K562 (cell line): ENCODE measurements around the gene OVCA2. TPM values are rescaled to one million over a fixed set of nuclear protein-coding genes. Genes with fewer than 3 reads are reported as not detected.

Experiments
- ATAC-seq: fragments of 200-7000 bp; cut with Tn5 transposase; 3 replicates; pipeline ENCODE4 v1.9.1; 2020; ENCODE audit warnings: moderate library complexity
- BruUV-seq: library from RNA; stranded (reverse); fragments of 400-500 nt; replicated peaks from 2 replicates; lab custom pipeline; 2021; lab: Mats Ljungman, UMichigan
- CTCF ChIA-PET: fragments of 300-600 bp; formaldehyde crosslinking; extraction: SDS; loops from one replicate; lab custom pipeline; 2021; ENCODE audit warnings: low intra/inter-chr PET ratio; lab: Yijun Ruan, JAX
- POLR2A ChIA-PET: fragments of 300-600, 350-650 bp; sonication (Branson Sonifier 250); formaldehyde crosslinking; extraction: SDS; loops from one replicate; lab custom pipeline; 2021; ENCODE audit warnings: antibody characterized with exemption, inconsistent platforms; lab: Yijun Ruan, JAX
- DNase-seq, 4 experiments: peaks; one replicate each; pipeline versions ENCODE4 v3.0.0 to v3.0.0-alpha.2; 2011 to 2018; ENCODE audit warnings: low spot score in 3 of 4, mixed read lengths in 3 of 4; ENCODE audit errors: extremely low read depth in 1 of 4
- FAIRE-seq: peaks from 2 replicates; lab custom pipeline; 2011; peaks lifted over from hg19 to GRCh38; lab: Jason Lieb, UNC
- H2AFZ ChIP-seq: 2 replicates; pipeline ENCODE4 v1.6.0; 2011; ENCODE audit warnings: low read depth, low read length, control low read depth, inconsistent platforms
- H3K27ac ChIP-seq: fragments of 200-600 bp; 3 replicates; pipeline ENCODE4 v1.8.0; 2011; ENCODE audit warnings: low read depth, mild to moderate bottlenecking, control low read depth, inconsistent platforms, low read length, moderate library complexity, mixed read lengths; ENCODE audit errors: extremely low read depth
- H3K27me3 ChIP-seq, 2 experiments: fragments of 300-600 bp in 1 of 2; 2 replicates in 1 of 2; 3 replicates in 1 of 2; pipeline versions ENCODE4 v1.6.0 to v1.8.0; 2011; ENCODE audit warnings: inconsistent platforms in 2 of 2, low read length in 2 of 2, mild to moderate bottlenecking in 1 of 2, mixed read lengths in 1 of 2, moderate library complexity in 1 of 2; ENCODE audit not compliant: control insufficient read depth in 2 of 2, insufficient read depth in 2 of 2
- H3K36me3 ChIP-seq: fragments of 300-600 bp; 3 replicates; pipeline ENCODE4 v1.8.0; 2011; ENCODE audit warnings: mild to moderate bottlenecking, low read length, inconsistent platforms; ENCODE audit not compliant: control insufficient read depth, insufficient read depth
- H3K4me1 ChIP-seq, 2 experiments: fragments of 200-600 bp in 1 of 2; replicated peaks in 1 of 2; 2 replicates in 1 of 2; 3 replicates in 1 of 2; pipeline versions ENCODE4 v1.5.1 to v1.8.0; 2011; ENCODE audit warnings: inconsistent platforms in 2 of 2, low read length in 2 of 2, mild to moderate bottlenecking in 1 of 2, mixed read lengths in 1 of 2, moderate library complexity in 1 of 2; ENCODE audit not compliant: control insufficient read depth in 2 of 2, insufficient read depth in 2 of 2
- H3K4me2 ChIP-seq: 2 replicates; pipeline ENCODE4 v1.6.1; 2011; ENCODE audit warnings: low read length, control low read depth, inconsistent platforms, mixed read lengths; ENCODE audit not compliant: insufficient read depth
- H3K4me3 ChIP-seq: fragments of 200-600 bp; sonication (generic), shearing (Covaris generic); 2 replicates; pipeline ENCODE4 v1.5.1; 2016; ENCODE audit warnings: control low read depth, inconsistent platforms
- H3K79me2 ChIP-seq: fragments of 200-600 bp; 3 replicates; pipeline ENCODE4 v1.8.0; 2011; ENCODE audit warnings: low read length, inconsistent platforms; ENCODE audit not compliant: control insufficient read depth, insufficient read depth
- H3K9ac ChIP-seq, 2 experiments: 2 replicates each; pipeline versions ENCODE4 v1.6.0 to v1.6.1; 2011; ENCODE audit warnings: low read depth in 2 of 2, low read length in 2 of 2, control low read depth in 1 of 2, inconsistent platforms in 1 of 2, mild to moderate bottlenecking in 1 of 2, mixed read lengths in 1 of 2; ENCODE audit not compliant: insufficient read depth in 1 of 2
- H3K9me1 ChIP-seq: one replicate; pipeline ENCODE4 v1.6.0; 2011; ENCODE audit warnings: inconsistent platforms, mild to moderate bottlenecking, low read length, moderate library complexity; ENCODE audit not compliant: control insufficient read depth, insufficient read depth
- H3K9me3 ChIP-seq: replicated peaks from 2 replicates; pipeline ENCODE4 v1.5.1; 2011; ENCODE audit warnings: low read depth, low read length, inconsistent platforms; ENCODE audit not compliant: control insufficient read depth, insufficient read depth
- H4K20me1 ChIP-seq: replicated peaks from 2 replicates; pipeline ENCODE4 v1.6.1; 2011; ENCODE audit warnings: low read length, inconsistent platforms, mixed read lengths; ENCODE audit not compliant: control insufficient read depth, insufficient read depth
- CTCF ChIP-seq, 3 experiments: IDR thresholded peaks in 2 of 3; conservative IDR thresholded peaks in 1 of 3; 2 replicates each; pipeline ENCODE4 v1.5.1; 2011 to 2012; ENCODE audit warnings: low read length in 3 of 3, mild to moderate bottlenecking in 3 of 3, control low read depth in 2 of 3, improper control_type of control experiment in 1 of 3, inconsistent platforms in 1 of 3, low read depth in 1 of 3, mixed read lengths in 1 of 3, moderate library complexity in 1 of 3; ENCODE audit not compliant: insufficient read depth in 2 of 3
- ELF1 ChIP-seq: fragments of 200-800 bp; sonication (Bioruptor generic); IDR thresholded peaks from 2 replicates; pipeline ENCODE4 v1.6.1; 2016; ENCODE audit warnings: missing genetic modification characterization, missing compliant biosample characterization
- ZNF324 ChIP-seq: fragments of 250-450 bp; sonication (Bioruptor Pico); IDR thresholded peaks from 2 replicates; pipeline ENCODE4 v1.4.0; 2020; ENCODE audit warnings: mild to moderate bottlenecking
- WGBS: fragments of 100-300 bp; shearing (Covaris generic); methylation state at CpG from one replicate; pipeline ENCODE4 v1.1.6; 2016; ENCODE audit warnings: low coverage, mixed read lengths; ENCODE audit not compliant: insufficient coverage; ENCODE audit errors: missing lambda C conversion rate; 5-methylcytosine and 5-hydroxymethylcytosine counted together
- in situ Hi-C: fragments of 300-500 bp; cut with MboI; formaldehyde crosslinking; loops from 4 replicates; pipeline ENCODE4 v1.15.0; 2018; ENCODE audit warnings: inconsistent platforms, mixed read lengths
- intact Hi-C: fragments of 100-400 bp; cut with micrococcal nuclease; formaldehyde crosslinking; loops from 2 replicates; pipeline ENCODE4 v1.14.2; 2022
- polyA plus RNA-seq, 8 experiments: library from polyadenylated mRNA; depleted of rRNA in 4 of 8; stranded (reverse) in 5 of 8; unstranded in 3 of 8; fragments of >200 nt; fragmentation: Nextera tagmentation in 2 of 8; fragmentation: Illumina TruSeq in 1 of 8; extraction: Ambion mirVana in 2 of 8; extraction: Trizol in 1 of 8; gene quantifications; 2 replicates each; pipeline versions ENCODE4 v1.2.1 to v1.2.3, GENCODE V29; 2011 to 2014; ENCODE audit warnings: inconsistent platforms in 1 of 8, missing spikeins in 1 of 8
- total RNA-seq, 7 experiments: library from RNA; depleted of rRNA in 6 of 7; stranded (reverse); fragments of >200 nt in 6 of 7; fragmentation: Illumina TruSeq in 2 of 7; extraction: Trizol in 2 of 7; gene quantifications; 2 replicates each; pipeline versions ENCODE4 v1.2.1 to v1.2.3, GENCODE V29; 2011 to 2021; ENCODE audit warnings: low replicate concordance in 1 of 7

Gene OVCA2
- total and polyA plus RNA-seq, 9 of the 15 experiments (the other 6 are each of a cell fraction or from before 2014, with no cell fraction given), result 3.0 to 23.7 (median 14.1) TPM

GRCh38 chr17:2042933-2043332 lies 1.1 kb downstream of the OVCA2 start:
- intact Hi-C loops, result no loop called here
- TSS peak; percentile 61 for BruUV-seq
- no peak for ATAC-seq
- H3K4me1 ChIP-seq, result peaks cover 3 to 20% of the 10 kb centered on the region in 2 experiments; a peak in 4 of 5 replicates
- peaks cover 23% of the 10 kb centered on the region; the same call in 2 of the 3 replicates for H3K36me3 ChIP-seq
- POLR2A ChIA-PET, result interaction anchor here (0.7 kb wide), 1 partner anchor 172 kb away, joined by 3 read pairs; no protein-coding TSS in a partner anchor
- H3K4me3 ChIP-seq, result peak overlapping the region; percentile 67
- no peaks in the 10 kb centered on the region for H3K9me1 ChIP-seq
- no peak for FAIRE-seq
- CTCF ChIA-PET, result interaction anchor here (0.6 kb wide), 1 partner anchor 1035 kb away, joined by 3 read pairs; no protein-coding TSS in a partner anchor
- H3K9ac ChIP-seq, result peak overlapping the region; percentile 86 to 92
- H3K27me3 ChIP-seq, result no peaks in the 10 kb centered on the region
- H4K20me1 ChIP-seq, result no peaks in the 10 kb centered on the region
- H3K9me3 ChIP-seq, result no peaks in the 10 kb centered on the region
- peak overlapping the region; percentile 81 for H3K4me2 ChIP-seq
- WGBS, result 82% methylated on average over 5 of the region's 5 CpGs
- TF ChIP-seq CTCF (IDR thresholded peaks at IDR 0.05 in 2 of 3, conservative IDR thresholded peaks at IDR 0.05 in 1 of 3; ENCODE audit: insufficient read depth in 2 of 3, low read depth in 1 of 3, low read length in 3 of 3) (0 out of 6 replicates have a peak, but pooled peaks of 1 of the 3 experiments have one; percentile 3), ELF1 (tag) (no peak), ZNF324 (CRISPR knock-in tag) (no peak)
- DNase-seq, result no peak
- H2AFZ ChIP-seq, result no peak overlapping the region
- no peak overlapping the region for H3K27ac ChIP-seq
- peaks cover 14% of the 10 kb centered on the region for H3K79me2 ChIP-seq
- in situ Hi-C loops, result no loop called here
